Measurements from ENCODE around the gene TRIM44.

TRIM44 gene

DNA sequence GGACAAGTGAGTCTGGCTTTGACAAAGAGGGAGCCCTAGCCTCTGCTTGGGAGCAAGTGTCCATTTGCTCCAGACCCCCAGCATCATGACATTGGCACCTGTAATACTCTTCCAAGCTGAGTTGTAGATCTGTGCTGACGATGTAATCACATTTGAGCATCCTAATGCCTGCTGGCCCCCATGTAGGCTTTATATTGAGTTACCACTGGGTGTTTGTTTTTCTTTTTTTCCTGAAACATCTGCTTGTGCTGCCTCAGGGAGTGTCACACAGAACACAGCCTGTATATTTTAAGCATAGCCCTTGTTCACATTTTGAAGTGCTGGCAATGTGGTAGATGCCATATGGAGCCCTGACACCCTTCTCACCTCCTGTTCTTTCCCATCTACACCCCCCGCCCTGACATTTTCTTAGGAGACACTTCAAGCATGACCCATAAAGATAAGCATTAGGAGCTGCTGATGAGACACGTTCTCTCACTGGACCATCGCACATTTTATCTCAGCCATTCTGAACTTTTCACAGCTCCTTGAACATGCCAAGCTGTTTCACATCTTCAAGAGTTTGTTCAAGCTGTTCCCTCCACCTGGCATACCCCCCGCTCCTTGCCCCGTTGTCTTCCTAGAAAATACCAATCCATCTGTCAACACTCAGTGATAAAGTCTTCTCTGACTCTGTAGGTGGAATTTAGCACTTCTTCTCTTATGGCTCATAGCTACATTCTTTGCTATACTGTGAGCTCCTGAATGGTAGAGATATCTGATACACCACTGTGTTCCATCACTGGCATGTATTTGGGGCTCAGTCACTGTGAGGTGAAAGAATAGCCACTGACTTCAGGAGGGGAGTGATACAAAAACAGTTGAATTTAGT lies 128.7 kb downstream of the TRIM44 start:
- H2AFZ ChIP-seq (ENCODE audit: low read length, unreplicated experiment): no peak overlapping the region
- H3K27ac ChIP-seq (ENCODE audit: low read depth, low read length): no peak overlapping the region
- H3K79me2 ChIP-seq (ENCODE audit: control insufficient read depth, insufficient read depth, low read length, unreplicated experiment): peaks cover 60% of the 10 kb centered on the region
- H3K27me3 ChIP-seq (ENCODE audit: insufficient read depth, low read length): no peaks in the 10 kb centered on the region
- no peaks in the 10 kb centered on the region for H3K36me3 ChIP-seq (ENCODE audit: insufficient read depth, low read length)
- no peak overlapping the region for H3K4me3 ChIP-seq (ENCODE audit: low read depth, low read length)
- H3K4me1 ChIP-seq (ENCODE audit: control insufficient read depth, insufficient read depth, low read length, unreplicated experiment): peaks cover 26% of the 10 kb centered on the region

DNA sequence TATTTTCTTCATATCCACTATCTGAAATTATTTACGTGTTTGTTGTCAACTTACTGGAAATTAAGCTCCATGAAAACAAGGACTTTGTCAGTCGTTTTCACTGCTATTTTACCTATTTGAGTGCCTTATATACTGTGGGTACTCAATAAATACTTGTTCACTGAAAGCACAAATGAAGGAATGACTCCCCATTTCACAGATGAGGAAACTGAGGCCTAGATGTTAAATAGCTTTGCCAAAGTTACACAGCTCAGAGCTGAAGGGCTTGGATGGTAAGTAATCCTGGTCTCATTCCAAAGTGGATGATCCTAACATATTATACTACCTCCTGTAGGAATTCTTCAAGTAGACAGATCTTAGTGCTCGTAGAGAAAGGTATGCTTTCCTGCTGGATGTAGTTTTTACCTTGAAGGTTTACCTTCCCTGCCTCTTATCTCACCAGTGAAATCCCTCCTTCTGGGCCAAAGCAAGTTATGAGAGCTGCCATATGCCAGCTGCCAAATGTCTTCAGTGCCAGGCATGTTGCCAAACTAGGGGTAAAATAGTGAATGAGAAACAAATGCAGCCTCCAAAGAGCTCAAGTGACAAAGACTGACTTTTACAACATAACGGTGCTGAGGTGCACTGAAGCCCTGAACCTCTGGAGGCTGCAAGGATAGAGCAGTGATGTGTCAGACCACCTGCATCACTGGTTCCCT lies 129.7 kb downstream of the TRIM44 start:
- no peak overlapping the region for H3K27ac ChIP-seq (ENCODE audit: low read depth, low read length)
- peaks cover 57% of the 10 kb centered on the region for H3K79me2 ChIP-seq (ENCODE audit: control insufficient read depth, insufficient read depth, low read length, unreplicated experiment)
- H3K4me1 ChIP-seq (ENCODE audit: control insufficient read depth, insufficient read depth, low read length, unreplicated experiment): peaks cover 35% of the 10 kb centered on the region
- no peak overlapping the region for H2AFZ ChIP-seq (ENCODE audit: low read length, unreplicated experiment)
- H3K4me3 ChIP-seq (ENCODE audit: low read depth, low read length): no peak overlapping the region
- no peaks in the 10 kb centered on the region for H3K36me3 ChIP-seq (ENCODE audit: insufficient read depth, low read length)
- no peaks in the 10 kb centered on the region for H3K27me3 ChIP-seq (ENCODE audit: insufficient read depth, low read length)

DNA sequence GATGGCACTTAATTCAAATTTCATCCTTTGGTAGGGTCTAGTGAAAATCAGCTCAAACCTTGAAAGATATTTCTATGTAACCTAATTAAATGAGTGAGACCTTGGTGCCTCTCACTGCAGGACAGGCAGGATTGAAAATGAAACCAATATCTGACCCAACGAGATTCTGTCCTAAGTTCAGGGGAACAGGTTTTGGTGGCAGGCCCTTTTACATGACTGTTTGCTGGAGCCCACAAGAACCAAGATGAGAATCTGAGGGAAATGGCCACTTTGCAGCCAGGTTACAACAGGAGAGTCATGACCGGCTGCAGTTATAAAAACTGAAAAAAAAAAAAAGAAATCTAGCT lies 130.2 kb downstream of the TRIM44 start:
- no peaks in the 10 kb centered on the region for H3K36me3 ChIP-seq (ENCODE audit: insufficient read depth, low read length)
- H3K27me3 ChIP-seq (ENCODE audit: insufficient read depth, low read length): no peaks in the 10 kb centered on the region
- peaks cover 60% of the 10 kb centered on the region for H3K79me2 ChIP-seq (ENCODE audit: control insufficient read depth, insufficient read depth, low read length, unreplicated experiment)
- no peak overlapping the region for H3K27ac ChIP-seq (ENCODE audit: low read depth, low read length)
- no peak overlapping the region for H2AFZ ChIP-seq (ENCODE audit: low read length, unreplicated experiment)
- no peak overlapping the region for H3K4me3 ChIP-seq (ENCODE audit: low read depth, low read length)
- peaks cover 40% of the 10 kb centered on the region for H3K4me1 ChIP-seq (ENCODE audit: control insufficient read depth, insufficient read depth, low read length, unreplicated experiment)

DNA sequence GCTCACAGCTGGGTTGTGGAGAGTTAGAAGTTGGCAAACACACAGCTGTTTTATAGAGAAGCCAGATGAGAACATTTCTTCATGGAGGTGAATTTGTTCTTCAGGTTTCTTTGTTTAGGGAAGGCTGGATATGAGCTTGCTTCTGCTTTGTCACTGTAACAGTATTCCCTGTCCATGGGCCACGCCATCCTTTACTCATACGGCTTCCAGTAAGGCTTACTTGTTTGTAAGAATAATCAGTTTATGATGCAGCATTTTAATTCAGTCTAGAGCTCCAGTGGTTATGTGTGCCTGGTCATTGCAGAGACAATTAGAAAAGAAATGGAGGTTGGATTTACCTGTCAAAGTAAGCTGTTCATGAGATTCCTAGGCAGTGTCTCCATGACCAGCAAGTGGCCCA lies 131.8 kb downstream of the TRIM44 start:
- peak overlapping the region; percentile 31; the same call in 1 of the 2 replicates for H3K27ac ChIP-seq (ENCODE audit: low read depth, low read length)
- no peak overlapping the region for H3K4me3 ChIP-seq (ENCODE audit: low read depth, low read length)
- H3K36me3 ChIP-seq (ENCODE audit: insufficient read depth, low read length): 0 out of 2 replicates have a peak, but pooled peaks cover 1% of the 10 kb centered on the region
- peaks cover 56% of the 10 kb centered on the region for H3K79me2 ChIP-seq (ENCODE audit: control insufficient read depth, insufficient read depth, low read length, unreplicated experiment)
- H3K4me1 ChIP-seq (ENCODE audit: control insufficient read depth, insufficient read depth, low read length, unreplicated experiment): peaks cover 53% of the 10 kb centered on the region
- H2AFZ ChIP-seq (ENCODE audit: low read length, unreplicated experiment): no peak overlapping the region
- no peaks in the 10 kb centered on the region for H3K27me3 ChIP-seq (ENCODE audit: insufficient read depth, low read length)

DNA sequence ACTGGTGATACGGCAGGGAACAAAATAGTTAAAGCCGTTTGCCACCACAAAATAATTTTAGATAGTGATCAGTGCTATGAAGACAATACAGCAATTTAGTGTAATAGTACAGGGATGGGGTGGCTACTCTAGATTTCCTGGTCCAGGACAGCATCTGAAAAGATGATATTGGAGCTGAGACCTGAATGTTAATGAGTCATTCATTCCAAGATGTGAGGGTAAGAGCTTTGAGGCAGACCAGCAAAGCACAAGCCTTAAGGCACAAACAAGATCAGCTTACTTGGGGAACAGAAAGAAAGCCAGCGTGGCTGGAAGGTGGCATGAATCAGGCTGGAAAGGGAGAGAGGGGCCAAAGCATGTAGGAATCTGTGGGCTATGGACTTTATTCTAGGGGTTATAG lies 132.3 kb downstream of the TRIM44 start:
- Histone ChIP-seq H3K4me1 (ENCODE audit: control insufficient read depth, insufficient read depth, low read length, unreplicated experiment) (peaks cover 53% of the 10 kb centered on the region), H3K27me3 (ENCODE audit: insufficient read depth, low read length) (no peaks in the 10 kb centered on the region), H2AFZ (ENCODE audit: low read length, unreplicated experiment) (no peak overlapping the region), H3K79me2 (ENCODE audit: control insufficient read depth, insufficient read depth, low read length, unreplicated experiment) (peaks cover 56% of the 10 kb centered on the region), H3K36me3 (ENCODE audit: insufficient read depth, low read length) (peaks cover 6% of the 10 kb centered on the region; the same call in 1 of the 2 replicates), H3K4me3 (ENCODE audit: low read depth, low read length) (no peak overlapping the region), H3K27ac (ENCODE audit: low read depth, low read length) (peak overlapping the region; percentile 31; the same call in 1 of the 2 replicates)

DNA sequence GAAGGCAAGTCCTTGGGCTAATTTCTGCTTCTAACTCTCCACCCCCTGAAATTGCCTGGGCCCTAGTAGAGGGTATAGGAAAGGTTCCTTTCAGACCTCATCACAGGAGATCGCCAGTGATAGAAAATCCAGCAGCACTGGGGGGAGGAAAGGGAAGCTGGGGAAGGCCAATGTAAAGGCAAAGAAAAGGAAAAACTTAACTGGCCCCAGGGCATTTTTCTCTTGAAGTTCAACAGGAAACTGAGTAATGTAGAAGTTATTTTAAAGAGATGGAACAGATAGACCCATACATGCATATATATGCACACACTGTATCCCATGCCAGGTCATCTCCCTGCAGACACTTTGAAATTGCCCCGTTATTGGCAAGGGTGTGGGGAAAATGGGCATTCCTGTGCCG lies 134.0 kb downstream of the TRIM44 start:
- no peak overlapping the region for H2AFZ ChIP-seq (ENCODE audit: low read length, unreplicated experiment)
- peaks cover 53% of the 10 kb centered on the region for H3K4me1 ChIP-seq (ENCODE audit: control insufficient read depth, insufficient read depth, low read length, unreplicated experiment)
- H3K27me3 ChIP-seq (ENCODE audit: insufficient read depth, low read length): no peaks in the 10 kb centered on the region
- peaks cover 8% of the 10 kb centered on the region; the same call in 1 of the 2 replicates for H3K36me3 ChIP-seq (ENCODE audit: insufficient read depth, low read length)
- H3K79me2 ChIP-seq (ENCODE audit: control insufficient read depth, insufficient read depth, low read length, unreplicated experiment): peaks cover 55% of the 10 kb centered on the region
- peak overlapping the region; percentile 59 for H3K27ac ChIP-seq (ENCODE audit: low read depth, low read length)
- peak overlapping the region; percentile 42; the same call in 1 of the 2 replicates for H3K4me3 ChIP-seq (ENCODE audit: low read depth, low read length)

DNA sequence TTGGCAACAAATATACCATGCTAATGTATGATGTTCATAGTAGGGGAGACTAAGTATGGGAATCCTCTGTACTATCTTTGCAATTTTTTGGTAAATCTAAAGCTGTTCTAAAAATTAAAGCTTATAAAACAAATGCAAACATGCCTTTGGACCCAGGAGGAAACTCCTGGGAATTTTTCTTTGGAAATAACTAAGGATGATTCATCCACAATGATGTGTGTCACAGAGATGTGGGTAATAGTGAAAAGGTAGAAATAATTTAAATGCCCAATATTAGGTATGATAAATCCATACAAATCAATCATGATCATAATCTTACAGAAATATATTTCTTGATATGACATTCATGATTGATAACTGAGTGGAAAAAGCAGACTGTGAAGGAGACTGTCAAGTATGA lies 135.8 kb downstream of the TRIM44 start:
- H3K36me3 ChIP-seq (ENCODE audit: insufficient read depth, low read length): peaks cover 9% of the 10 kb centered on the region; the same call in 1 of the 2 replicates
- peak overlapping the region; percentile 39 for H3K27ac ChIP-seq (ENCODE audit: low read depth, low read length)
- peaks cover 41% of the 10 kb centered on the region for H3K79me2 ChIP-seq (ENCODE audit: control insufficient read depth, insufficient read depth, low read length, unreplicated experiment)
- H3K27me3 ChIP-seq (ENCODE audit: insufficient read depth, low read length): no peaks in the 10 kb centered on the region
- no peak overlapping the region for H3K4me3 ChIP-seq (ENCODE audit: low read depth, low read length)
- H3K4me1 ChIP-seq (ENCODE audit: control insufficient read depth, insufficient read depth, low read length, unreplicated experiment): peaks cover 53% of the 10 kb centered on the region
- no peak overlapping the region for H2AFZ ChIP-seq (ENCODE audit: low read length, unreplicated experiment)

DNA sequence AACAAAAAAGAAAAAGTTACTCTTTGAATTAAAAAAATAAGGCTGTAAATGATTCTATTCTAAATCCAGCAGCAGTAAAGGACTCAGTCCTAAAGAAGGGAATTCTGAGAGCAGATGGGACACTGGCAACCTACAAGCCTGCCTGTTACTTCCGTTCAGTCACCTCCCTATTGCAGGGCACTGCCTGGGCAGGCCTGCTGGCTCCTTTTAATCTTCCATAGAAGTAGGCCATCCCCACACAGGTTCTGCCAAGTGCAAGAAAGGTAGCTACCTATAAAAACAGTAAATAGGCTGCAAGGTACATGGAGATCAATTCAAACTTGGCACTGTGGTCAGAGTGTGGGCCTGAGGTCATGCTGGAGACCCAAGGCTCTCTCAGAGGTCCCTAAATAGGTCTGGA lies 136.4 kb downstream of the TRIM44 start:
- H3K79me2 ChIP-seq (ENCODE audit: control insufficient read depth, insufficient read depth, low read length, unreplicated experiment): peaks cover 41% of the 10 kb centered on the region
- peaks cover 51% of the 10 kb centered on the region for H3K4me1 ChIP-seq (ENCODE audit: control insufficient read depth, insufficient read depth, low read length, unreplicated experiment)
- peaks cover 9% of the 10 kb centered on the region; the same call in 1 of the 2 replicates for H3K36me3 ChIP-seq (ENCODE audit: insufficient read depth, low read length)
- H3K4me3 ChIP-seq (ENCODE audit: low read depth, low read length): no peak overlapping the region
- no peaks in the 10 kb centered on the region for H3K27me3 ChIP-seq (ENCODE audit: insufficient read depth, low read length)
- H2AFZ ChIP-seq (ENCODE audit: low read length, unreplicated experiment): no peak overlapping the region
- no peak overlapping the region for H3K27ac ChIP-seq (ENCODE audit: low read depth, low read length)

DNA sequence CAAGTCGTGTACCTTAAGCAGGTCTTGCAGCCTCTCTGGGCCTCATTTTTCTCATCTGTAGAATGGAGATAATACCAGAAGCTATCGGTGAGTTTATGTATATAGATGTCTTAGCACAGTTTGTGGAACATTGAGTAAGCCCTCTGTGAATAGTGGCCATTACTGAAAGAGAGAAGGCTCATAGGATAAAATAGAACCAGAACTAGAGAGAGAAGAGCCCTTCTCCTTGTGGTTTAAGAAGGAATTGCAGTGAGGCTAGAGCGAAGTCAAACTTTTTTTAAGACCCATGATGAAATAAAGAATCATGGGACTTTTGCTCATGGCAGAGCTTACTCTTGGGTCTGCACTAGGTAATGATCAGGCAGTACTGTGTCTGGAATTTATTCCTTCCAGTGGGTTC lies 137.1 kb downstream of the TRIM44 start:
- peaks cover 36% of the 10 kb centered on the region for H3K79me2 ChIP-seq (ENCODE audit: control insufficient read depth, insufficient read depth, low read length, unreplicated experiment)

DNA sequence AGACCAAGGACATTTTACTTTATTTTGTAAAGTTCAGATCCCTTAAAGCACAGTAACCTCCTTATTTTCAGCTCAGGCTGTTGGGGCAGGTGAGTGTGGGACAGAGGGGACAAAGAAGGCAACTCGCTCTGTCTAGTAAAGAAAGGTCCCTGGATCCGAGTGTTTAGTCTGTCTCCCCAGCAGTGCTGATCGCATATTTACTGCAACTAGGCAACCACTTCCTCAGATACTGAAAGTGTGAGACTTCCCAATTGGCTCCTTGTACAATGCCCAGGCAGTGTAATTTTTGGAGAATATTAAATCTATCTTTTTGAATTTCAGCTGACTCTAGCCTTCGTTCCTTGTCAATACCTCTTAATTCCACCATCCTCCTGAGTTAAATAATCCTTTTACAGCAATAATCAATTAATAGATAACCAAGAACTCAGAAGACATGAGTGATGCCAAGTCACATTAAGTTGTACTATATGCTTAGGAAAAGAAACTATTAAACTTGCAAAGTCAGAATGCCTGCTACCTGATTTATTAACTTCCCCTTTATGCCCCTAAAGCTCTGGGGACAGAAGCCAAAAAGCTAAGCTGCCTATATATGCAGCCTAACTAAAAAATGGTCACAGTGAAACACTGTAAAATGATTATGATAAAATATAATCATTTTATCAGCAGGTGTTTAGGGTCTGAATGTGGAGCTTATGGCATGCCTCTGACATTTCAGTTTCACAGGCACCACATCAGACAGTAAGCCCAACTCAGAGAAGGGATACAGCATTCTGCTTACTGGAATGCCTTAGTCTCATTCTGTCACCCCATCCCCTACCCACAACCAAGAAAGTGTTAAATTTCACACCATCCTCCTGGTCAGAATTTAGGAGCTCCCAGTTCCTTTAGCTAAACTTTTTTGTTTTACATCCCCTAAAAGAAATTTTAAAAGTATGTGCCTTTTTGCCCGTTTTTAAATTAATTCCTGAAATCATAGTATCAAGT lies 138.7 kb downstream of the TRIM44 start:
- Histone ChIP-seq H3K79me2 (ENCODE audit: control insufficient read depth, insufficient read depth, low read length, unreplicated experiment) (peaks cover 26% of the 10 kb centered on the region), H3K4me1 (ENCODE audit: control insufficient read depth, insufficient read depth, low read length, unreplicated experiment) (peaks cover 29% of the 10 kb centered on the region)

More for the DNA sequence above, 137.1 kb downstream of the TRIM44 start:
- Histone ChIP-seq H3K4me3 (ENCODE audit: low read depth, low read length) (no peak overlapping the region), H3K27me3 (ENCODE audit: insufficient read depth, low read length) (no peaks in the 10 kb centered on the region), H2AFZ (ENCODE audit: low read length, unreplicated experiment) (no peak overlapping the region), H3K27ac (ENCODE audit: low read depth, low read length) (no peak overlapping the region), H3K4me1 (ENCODE audit: control insufficient read depth, insufficient read depth, low read length, unreplicated experiment) (peaks cover 45% of the 10 kb centered on the region), H3K36me3 (ENCODE audit: insufficient read depth, low read length) (peaks cover 9% of the 10 kb centered on the region; the same call in 1 of the 2 replicates)

More for the DNA sequence above, 138.7 kb downstream of the TRIM44 start:
- Histone ChIP-seq H2AFZ (ENCODE audit: low read length, unreplicated experiment) (no peak overlapping the region), H3K36me3 (ENCODE audit: insufficient read depth, low read length) (peaks cover 9% of the 10 kb centered on the region; the same call in 1 of the 2 replicates), H3K27me3 (ENCODE audit: insufficient read depth, low read length) (no peaks in the 10 kb centered on the region), H3K4me3 (ENCODE audit: low read depth, low read length) (no peak overlapping the region), H3K27ac (ENCODE audit: low read depth, low read length) (no peak overlapping the region)

Measured in ACC112 (cell line).